NCI-H146 treated with DMSO at 0.1 percent for 48 hours (cell line): ENCODE data around the gene HGF.

Source experiments
- DNase-seq: peaks from one replicate; lab custom pipeline; 2025; ENCODE audit not compliant: unreplicated experiment; lab: John Stamatoyannopoulos, UW

HGF gene

DNA sequence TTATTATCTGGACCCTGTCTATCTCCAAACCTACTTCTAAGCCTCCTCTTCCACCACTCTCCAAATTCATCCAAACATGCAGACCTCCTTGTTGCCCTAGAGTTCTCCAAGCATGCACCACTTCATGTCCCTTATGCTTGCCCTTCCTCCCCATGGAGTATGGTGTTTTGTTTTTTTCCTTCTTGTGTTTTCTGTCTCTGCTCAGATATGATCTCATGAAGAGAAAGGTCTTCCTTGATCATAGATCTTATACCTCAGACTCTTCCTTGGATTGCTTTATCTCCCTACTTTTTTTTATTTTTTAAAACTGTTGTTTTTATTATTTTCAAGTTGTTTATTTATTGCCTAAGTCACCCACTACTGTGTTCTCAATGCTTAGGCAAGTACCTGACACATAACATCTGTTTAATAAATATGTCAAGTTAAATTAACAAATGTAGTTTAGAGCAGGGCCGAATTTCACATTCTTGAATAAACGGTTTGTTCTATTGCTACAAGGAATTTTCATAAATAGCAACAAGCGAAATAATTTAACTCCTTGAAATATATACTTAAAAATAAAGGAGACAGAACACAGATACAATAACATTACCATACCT is 84.5 kb downstream of the HGF start:
- no peak for DNase-seq

DNA sequence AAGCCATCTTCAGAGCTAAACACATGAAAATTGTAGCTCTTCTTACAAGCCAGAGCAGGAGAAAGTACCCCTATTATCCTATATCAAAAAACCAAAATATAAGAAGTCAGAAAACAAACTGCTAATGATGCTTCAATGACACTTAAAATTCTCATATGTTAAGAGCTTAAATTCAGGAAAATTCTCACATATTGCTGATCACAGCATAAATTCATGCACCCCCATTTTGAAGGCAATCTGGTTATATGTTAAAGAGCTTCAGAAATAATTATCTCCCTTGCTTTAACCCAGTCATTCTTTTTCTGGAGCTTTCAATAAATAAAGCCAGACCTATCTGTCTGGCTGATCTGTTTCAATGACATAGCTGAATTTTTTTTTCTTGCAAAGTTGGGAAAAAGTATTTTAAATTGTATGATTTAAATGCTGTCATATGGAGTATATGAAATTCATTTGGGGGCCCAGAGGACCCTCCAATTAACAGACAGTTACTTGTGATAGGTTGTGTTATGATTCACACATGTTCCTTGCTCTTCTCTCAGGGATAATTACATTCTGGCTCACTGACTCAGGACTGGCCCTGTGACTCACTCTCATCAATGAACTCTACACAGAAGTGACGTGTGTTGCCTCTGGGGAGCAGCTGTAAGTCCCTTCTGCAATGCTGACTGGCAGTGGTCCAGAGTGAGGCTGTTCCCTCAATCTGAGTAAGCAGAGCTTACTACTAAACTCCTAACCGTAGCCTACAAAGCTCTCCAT is 85.2 kb downstream of the HGF start:
- DNase-seq, result no peak

DNA sequence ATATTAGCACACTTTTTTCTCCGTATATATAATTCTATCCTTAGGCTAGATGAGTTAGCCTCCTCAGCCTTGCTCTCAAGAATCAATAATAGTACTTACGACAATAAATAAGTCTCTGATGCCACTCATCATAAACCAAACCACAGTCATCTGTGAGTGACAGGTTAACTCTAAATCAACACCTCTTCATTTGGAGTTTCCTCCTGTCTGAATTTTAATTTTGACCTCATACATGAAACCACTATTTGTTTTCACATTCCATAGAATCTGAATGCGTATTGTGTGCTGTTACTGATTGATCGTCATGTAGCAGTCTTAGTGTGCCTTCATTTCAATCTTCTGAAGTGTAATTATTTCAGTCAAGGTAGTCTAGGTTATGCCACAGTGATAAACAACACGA is 85.8 kb downstream of the HGF start:
- no peak for DNase-seq

DNA sequence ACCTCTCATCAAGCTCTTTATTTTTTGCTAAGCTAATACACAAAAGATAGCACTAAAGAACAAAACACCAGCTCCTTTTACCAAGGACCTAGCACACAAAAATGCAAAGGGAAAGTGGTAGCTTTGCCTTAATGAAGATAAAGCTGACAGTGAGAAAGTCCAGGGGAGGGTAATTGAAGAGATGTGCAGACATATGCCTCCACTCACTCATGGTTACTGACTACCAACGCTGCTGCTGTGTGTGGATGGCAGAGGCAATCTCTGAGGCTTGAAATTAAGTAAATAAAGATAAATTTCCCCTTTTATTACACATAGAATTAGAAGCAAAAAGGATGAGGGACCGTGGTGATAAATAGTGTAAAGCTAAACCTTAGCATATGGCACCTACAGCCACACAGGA is 87.0 kb downstream of the HGF start:
- DNase-seq, result no peak

DNA sequence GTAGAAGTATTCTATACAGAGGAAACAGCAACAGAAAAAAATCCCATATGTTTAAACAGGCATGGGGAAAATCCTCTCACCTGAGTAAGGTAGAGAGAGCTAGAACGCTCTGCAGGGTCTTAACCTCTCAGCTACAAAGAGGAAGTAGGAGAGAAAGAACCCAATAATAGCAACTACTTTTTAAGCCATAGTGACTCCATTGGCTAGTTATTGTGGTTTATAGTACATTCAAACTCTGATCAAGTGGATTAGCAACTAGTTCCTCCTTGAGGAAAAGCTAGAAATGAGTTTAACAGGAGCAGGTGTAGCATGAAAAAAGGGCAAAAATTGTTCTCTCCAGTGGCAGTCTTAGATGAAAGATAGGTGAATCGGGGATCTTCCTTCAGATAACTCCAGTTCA is 89.7 kb downstream of the HGF start:
- DNase-seq, result no peak

DNA sequence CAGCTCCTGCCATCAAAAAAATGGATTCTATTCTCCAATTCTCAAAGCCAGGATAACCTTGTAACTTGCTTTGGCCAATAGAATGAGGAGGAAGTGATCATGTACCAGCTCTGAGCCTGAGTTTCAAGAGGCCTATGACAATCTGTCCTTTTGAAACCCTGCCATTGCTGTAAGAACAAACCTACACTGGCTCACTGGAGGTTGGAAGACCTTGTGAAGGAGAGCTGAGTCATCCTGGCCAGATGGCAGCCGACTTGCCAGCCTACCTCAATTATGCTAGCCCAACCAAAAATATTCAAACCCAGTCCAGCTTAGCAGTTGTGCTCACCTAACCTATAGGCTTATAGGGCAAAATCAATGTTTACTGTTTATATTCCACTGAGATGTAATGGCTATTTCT is 93.0 kb downstream of the HGF start:
- no peak for DNase-seq

DNA sequence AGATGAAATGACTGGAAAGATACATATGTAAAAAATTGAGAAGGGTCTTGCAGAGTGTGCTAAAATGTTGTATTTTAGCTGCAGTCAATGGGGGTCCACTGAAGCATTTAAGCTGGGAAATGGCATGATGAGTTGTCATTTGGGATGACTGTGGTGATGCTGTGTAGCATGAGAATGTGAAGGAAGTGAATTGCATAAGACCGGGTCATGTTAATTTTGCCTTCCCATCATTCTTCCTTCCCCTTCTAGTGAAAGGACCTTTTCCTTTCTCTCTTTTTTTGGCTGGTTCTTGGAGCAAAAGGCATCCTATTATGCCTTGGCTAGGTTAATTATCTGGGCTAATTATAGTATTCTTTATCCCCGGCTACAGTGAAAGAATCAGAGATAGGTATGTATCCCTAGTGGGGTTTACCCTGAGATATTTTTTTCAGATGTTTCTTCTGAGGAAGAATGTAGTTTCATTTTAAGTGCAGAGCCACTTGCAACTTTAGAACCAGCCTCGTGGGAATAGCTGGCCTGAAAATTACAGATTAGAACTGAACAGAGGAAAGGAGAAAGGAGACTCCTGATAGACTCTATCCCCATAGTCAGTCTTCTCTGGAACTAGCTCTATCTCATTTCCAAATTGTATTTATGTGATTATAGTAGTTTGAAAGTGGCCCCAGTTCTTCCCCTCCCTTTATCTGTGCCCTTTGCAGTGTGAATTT is 93.6 kb downstream of the HGF start:
- no peak for DNase-seq

DNA sequence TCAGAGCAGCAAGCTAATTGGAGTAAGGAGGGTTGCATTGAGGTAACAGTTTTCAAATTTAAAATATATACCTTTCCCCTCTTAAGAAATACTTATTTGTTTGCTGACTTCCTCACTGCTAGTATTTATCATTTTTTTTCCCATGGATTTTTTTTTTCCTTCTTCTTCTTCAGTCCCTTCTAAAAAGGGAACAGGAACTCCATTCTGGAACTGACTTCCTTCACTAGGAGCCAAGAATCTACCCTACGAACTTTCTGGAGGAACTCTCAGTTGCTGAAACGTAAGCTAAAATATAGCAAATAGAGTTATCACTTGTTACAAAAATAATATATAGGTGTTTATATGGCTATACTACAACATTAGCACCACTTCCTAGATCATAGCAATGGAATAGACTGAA is 95.4 kb downstream of the HGF start:
- DNase-seq, result no peak

DNA sequence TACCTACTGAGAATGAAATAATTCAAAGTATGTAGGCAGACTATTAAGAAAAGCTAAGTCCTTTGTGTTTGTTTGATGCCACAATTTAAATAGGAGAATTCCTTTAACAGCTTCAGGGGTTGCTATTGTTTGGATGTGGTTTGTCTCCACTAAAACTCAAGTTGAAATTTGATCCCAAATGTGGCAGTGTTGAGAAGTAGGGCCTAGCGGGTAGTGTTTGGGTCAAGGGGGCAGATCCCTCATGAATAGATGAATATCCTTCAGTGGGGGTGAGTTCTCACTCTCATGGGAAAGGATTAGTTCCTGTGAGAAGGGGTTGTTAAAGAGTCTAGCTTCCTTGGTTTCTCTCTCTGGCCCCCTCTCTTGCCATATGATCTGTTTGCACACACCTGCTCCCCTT is 97.0 kb downstream of the HGF start:
- no peak for DNase-seq

DNA sequence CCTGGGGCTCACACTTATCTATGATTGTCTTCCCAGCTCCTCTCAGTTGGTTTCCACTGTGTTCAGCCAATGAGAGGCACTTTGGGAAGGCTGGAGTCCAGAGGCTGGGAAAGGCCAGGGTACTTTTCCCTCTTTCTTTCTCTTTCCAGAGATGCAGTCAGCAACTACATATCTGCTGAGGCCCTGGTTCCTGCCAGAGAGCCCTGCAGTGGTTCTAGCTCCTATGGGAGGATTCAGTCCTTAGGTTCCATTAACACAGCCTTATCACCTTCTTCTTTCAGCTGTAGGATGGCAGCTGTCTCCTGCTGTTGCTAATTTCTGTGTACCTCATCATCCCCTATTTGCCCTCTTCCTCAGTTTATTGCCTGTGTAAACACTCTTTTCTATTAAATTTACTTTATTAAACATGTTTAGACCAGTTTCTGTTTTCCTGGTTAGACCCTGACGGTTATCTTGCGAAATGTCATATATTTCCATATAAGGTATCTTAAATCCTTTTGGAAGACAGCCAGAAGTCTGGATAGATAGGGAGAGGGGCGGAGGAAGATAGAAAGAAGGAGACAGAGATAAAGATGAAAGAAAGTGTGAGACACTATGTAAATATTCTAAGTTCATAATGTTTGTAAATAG is 100.3 kb downstream of the HGF start:
- no peak for DNase-seq

DNA sequence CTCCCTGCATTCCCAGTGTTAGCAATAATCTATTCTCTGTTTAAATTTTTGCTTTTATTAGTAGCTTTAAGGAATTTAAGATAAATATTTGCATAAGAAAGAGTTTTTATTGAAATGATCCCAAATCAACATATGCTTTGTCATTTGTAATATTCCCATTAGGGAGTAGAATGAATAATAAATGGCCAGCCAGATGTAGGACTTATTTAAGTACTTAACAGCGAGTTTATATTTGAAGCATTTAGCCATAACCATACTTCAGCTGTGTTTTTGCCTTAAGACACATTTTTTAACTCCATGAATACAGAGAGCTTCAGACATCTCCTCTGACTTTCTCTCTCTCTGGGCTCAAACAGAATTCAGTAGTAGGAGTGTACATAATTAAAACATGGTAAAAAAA is 103.6 kb downstream of the HGF start:
- DNase-seq, result no peak

DNA sequence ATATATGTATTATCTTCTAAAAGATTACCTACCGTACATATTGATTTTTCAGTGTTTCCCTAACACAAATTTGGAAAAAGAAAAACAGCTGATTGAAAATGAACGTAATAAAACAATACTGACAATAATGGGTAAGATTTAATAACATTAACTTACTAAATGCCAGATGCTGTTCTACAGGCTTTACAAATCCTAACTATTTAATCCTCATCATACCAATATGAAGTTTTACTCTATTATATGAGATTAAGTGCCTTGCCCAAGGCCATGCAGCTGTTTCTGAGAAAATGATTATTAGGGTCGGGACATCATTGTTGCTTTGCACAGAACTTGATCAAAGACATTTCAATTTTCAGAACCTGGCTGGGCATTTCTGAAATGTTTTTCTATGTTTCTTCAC is 104.6 kb downstream of the HGF start:
- no peak for DNase-seq

DNA sequence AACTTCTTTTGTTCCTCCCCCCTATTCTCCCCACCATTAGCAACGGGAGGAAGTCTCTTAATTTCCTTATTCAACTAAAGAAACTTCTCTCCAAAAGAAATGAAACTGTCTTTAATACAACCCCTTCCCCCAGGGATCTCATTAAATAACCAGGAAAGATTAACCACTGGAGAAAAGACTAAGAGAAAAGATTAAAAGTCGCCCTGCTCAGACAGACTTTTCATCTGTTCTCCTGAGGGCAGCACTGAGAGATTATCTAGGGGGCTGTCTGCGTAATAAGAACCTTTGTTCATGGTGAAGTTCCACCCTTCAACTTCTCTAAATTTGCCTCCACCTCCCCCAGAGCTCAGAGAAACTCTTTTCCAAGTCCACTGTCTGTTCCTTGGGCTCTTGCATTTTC is 105.5 kb downstream of the HGF start:
- no peak for DNase-seq

DNA sequence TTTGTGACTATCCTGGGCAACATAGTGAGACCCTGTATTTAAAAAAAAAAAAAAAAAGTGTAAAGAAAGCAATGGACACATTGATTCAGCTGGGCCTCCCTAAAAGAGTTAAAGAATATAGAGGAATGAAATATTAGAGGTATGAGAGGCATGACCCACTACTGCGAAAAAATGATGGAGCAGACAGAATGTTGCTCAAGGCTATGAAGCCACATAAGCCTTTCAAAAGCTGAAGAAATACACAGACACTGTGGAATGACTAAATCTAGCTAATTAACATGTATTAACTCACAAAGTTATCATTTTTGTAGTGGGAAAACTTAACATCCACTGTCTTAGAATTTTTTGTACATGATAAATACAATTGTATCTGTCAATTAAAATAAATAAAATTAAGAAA is 107.3 kb downstream of the HGF start:
- no peak for DNase-seq

DNA sequence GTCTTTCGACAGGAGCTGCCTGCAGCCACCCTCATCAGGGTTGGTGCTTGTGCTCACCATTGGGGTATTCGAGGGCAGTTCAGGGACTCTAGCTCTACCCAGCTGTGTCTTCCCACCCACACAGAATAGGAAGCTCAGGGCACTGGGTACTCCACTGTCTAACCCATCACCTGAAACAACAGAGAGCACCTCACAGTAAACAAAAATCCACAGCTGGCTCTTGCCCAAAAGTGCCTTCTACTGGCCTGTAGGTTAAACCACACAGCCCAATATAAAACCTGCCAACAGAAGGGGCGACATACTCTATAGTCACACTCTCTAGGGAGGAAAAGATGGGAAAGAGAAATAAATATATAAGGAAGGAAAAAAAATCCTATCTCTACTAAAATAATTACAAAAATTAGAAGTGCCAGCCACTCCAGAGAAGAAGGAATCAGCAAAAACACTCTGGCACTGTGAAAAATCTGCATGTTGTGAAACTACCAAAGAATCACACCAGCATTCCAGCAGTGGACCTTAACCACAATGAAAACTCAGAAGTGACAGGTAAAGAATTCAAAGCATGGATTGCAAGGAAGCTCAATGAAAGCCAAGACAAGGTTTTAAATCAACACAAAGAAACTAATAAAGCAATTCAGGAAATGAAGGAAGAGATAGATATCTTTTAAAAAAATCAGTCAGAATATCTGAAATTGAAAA is 110.0 kb downstream of the HGF start:
- DNase-seq, result no peak

DNA sequence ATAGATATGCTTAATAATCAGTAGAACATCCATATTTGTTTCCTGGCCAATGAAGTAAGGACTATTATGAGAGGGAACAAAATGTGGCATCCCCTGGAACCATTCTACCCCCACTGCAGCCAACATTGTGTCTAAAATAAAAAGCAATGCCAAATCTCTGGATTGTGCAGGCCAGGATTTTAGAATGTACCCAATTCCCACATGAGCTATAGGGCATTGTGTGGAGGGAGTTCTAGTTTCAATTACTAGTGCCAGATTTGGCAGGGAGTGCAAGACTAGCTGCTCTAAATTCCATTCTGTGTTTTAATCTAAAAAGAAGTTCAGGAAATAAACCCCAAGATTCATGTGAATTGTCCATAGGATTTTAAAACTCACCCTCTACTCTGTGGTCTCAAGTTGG is 112.3 kb downstream of the HGF start:
- no peak for DNase-seq

DNA sequence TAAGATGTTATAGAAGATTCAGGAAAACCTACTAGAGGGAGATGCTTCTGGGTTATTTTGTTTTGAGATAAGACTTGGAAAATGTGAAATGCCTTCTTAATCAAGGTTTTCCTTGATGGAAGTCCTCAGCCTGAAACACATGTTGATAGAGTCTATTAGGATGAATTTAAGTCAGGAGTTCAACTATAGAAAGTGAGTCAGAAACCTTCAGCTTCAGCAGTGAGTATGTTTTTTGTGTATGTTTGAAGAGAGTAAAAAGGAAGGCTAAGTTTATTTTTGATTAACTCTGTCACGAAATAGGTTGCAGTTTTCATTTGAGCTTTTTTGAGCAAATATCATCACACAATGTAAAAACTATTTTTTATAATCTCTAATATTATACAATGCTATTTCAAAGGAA is 114.6 kb downstream of the HGF start:
- DNase-seq, result no peak

DNA sequence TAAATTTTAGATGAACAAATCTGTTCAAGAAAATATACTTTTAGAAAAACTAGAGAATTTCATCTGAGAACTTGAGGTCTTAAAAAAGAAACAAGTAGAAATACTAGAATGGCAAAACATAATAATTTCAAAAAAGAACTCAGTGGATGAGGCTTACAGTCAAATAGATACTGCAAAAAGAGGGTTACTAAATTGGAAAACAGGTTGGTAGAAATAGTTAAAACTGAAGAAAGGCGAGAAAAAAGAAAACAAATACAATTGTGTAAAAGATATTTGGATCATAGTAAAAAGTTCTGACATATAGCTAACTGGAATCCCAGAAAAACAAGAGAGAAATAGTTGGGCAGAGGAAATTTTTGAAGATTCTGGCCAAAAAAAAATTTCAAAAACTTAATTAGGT is 117.6 kb downstream of the HGF start:
- DNase-seq, result no peak
